ENCODE data around the gene UGT2B28. TPM values are rescaled to one million over a fixed set of nuclear protein-coding genes. Genes with fewer than 3 reads are reported as not detected.

Gene UGT2B28
- total and polyA plus RNA-seq, 2 of the 8 experiments (the other 6 are each of a cell fraction or from before 2014, with no cell fraction given), result not detected

DNA sequence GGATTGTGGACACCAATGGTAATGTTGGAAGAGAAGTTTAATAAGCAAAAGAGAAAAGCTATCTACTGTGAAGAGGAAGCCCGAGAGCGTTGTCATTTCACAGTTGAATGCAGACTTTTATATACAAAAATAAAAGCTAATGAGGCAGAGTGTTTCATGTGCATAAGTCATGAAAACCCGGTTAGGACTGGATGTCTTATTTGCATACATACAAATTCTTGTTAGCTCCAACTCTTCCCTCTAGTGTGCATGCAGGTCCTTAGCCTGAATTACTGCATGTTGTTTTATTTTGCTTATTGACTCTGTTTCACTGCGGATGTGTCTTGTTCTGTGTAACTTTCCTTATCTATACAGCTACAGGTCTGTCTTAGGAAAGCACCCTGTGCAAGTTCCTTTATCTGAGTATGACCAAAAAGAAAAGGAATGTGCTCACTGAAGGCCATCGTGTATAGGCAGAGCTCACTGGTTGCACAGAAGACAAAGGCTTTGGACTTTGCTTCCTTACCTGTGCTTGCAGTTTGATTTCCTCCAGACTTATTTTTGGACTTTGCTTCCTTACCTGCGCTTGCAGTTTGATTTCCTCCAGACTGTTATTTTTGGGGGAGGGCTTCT, 40.6 kb upstream of the UGT2B28 start:
- no peak overlapping the region for H3K27ac ChIP-seq (ENCODE audit: low read depth, low read length)
- H3K4ac ChIP-seq (replicated peaks; ENCODE audit: insufficient read length, low read depth, low read length), result no peak overlapping the region
- no peak overlapping the region for H3K18ac ChIP-seq (ENCODE audit: extremely low read depth, low read length)
- H2BK20ac ChIP-seq (ENCODE audit: low read length), result no peak overlapping the region
- no peak overlapping the region for H3K56ac ChIP-seq (replicated peaks; ENCODE audit: insufficient read length, low read depth, low read length)
- POLR2A ChIA-PET (ENCODE audit: partially characterized antibody), result no interaction called here
- H2AK5ac ChIP-seq (ENCODE audit: low read depth, low read length), result no peak overlapping the region
- no peak overlapping the region for H3K23ac ChIP-seq (ENCODE audit: insufficient read length)
- WGBS, 2 experiments (ENCODE audit: extremely low coverage in 1 of 2, insufficient coverage in 1 of 2, insufficient read length in 1 of 2, insufficient replicate concordance in 2 of 2, low coverage in 1 of 2, low lambda C conversion rate in 2 of 2, missing lambda C conversion rate in 1 of 2), result 89% methylated on average over 6 of the region's 6 CpGs; no CpG with 5 or more reads in 1 of the 2 experiments
- no peak overlapping the region for H2BK12ac ChIP-seq (ENCODE audit: low read depth, low read length)
- H4K20me1 ChIP-seq (replicated peaks in 1 of 2; ENCODE audit: control insufficient read depth in 1 of 2, insufficient read depth in 2 of 2, low read length in 2 of 2), result no peaks in the 10 kb centered on the region
- no peak overlapping the region for H4K5ac ChIP-seq (ENCODE audit: insufficient read length, low read depth, low read length)
- no peaks in the 10 kb centered on the region for H3K23me2 ChIP-seq (ENCODE audit: low read depth, low read length)
- no peak overlapping the region for H2BK5ac ChIP-seq (ENCODE audit: low read depth, low read length)
- no peaks in the 10 kb centered on the region for H3K79me2 ChIP-seq (ENCODE audit: control insufficient read depth in 1 of 2, insufficient read depth in 2 of 2, low read length in 2 of 2)
- H2BK120ac ChIP-seq (replicated peaks; ENCODE audit: low read depth, low read length), result no peak overlapping the region
- FAIRE-seq, result no peak
- H3K27me3 ChIP-seq (replicated peaks in 1 of 4; ENCODE audit: control insufficient read depth in 3 of 4, extremely low read depth in 1 of 4, insufficient read depth in 3 of 4, low read length in 3 of 4), result no peaks in the 10 kb centered on the region
- no peak overlapping the region for H2AFZ ChIP-seq (ENCODE audit: low read length)
- H3K9ac ChIP-seq (replicated peaks in 1 of 4; ENCODE audit: extremely low read depth in 1 of 4, low read depth in 3 of 4, low read length in 3 of 4), result no peak overlapping the region
- no peak overlapping the region for H3K14ac ChIP-seq (ENCODE audit: insufficient read length)
- H3K36me3 ChIP-seq (ENCODE audit: control insufficient read depth in 2 of 4, insufficient read depth in 4 of 4, low read length in 3 of 4), result no peaks in the 10 kb centered on the region
- H3K79me1 ChIP-seq (ENCODE audit: low read depth, low read length), result no peaks in the 10 kb centered on the region
- CTCF ChIA-PET (ENCODE audit: partially characterized antibody), result interaction anchor here (0.7 kb wide), 1 partner anchor 23 kb away, joined by 3 read pairs; no protein-coding TSS in a partner anchor
- H3K4me1 ChIP-seq (replicated peaks in 1 of 4; ENCODE audit: control insufficient read depth in 3 of 4, insufficient read depth in 4 of 4, low read length in 3 of 4), result no peaks in the 10 kb centered on the region
- H2BK15ac ChIP-seq (ENCODE audit: low read length), result no peak overlapping the region
- DNase-seq (ENCODE audit: low read depth in 1 of 2, low spot score in 2 of 2), result no peak
- no peaks in the 10 kb centered on the region for H3K9me3 ChIP-seq (ENCODE audit: insufficient read depth in 2 of 2, low read depth in 1 of 2, low read length in 1 of 2)
- H3K4me2 ChIP-seq (ENCODE audit: insufficient read depth in 1 of 2, low read depth in 2 of 2, low read length in 2 of 2), result no peak overlapping the region
- no peak overlapping the region for H3K4me3 ChIP-seq (ENCODE audit: extremely low read depth in 1 of 4, insufficient read depth in 2 of 4, low read depth in 3 of 4, low read length in 4 of 4)
- no peak overlapping the region for H4K91ac ChIP-seq (replicated peaks; ENCODE audit: insufficient read length, low read length)
- H4K8ac ChIP-seq (ENCODE audit: extremely low read depth, insufficient read depth, low read length), result no peak overlapping the region
- no peak for TF ChIP-seq CTBP2 (IDR thresholded peaks at IDR 0.05; ENCODE audit: borderline replicate concordance, insufficient read depth, insufficient read length, low read length)
- no peak for TF ChIP-seq KDM5A (IDR thresholded peaks at IDR 0.05; ENCODE audit: low read length)
- no peak for TF ChIP-seq NANOG (IDR thresholded peaks at IDR 0.05; ENCODE audit: insufficient read depth, low read depth, low read length, poor library complexity, severe bottlenecking)
- TF ChIP-seq GTF2F1 (IDR thresholded peaks at IDR 0.05; ENCODE audit: borderline replicate concordance, low read depth, low read length), result no peak
- no peak for TF ChIP-seq CHD2 (IDR thresholded peaks at IDR 0.05; ENCODE audit: low read length)
- TF ChIP-seq EZH2 (IDR thresholded peaks at IDR 0.05; ENCODE audit: low read depth, low read length, severe bottlenecking), result no peak
- no peak for TF ChIP-seq RAD21 (IDR thresholded peaks at IDR 0.05 in 1 of 2, conservative IDR thresholded peaks at IDR 0.05 in 1 of 2; ENCODE audit: low read depth in 2 of 2, low read length in 2 of 2)
- no peak for TF ChIP-seq CHD1 (IDR thresholded peaks at IDR 0.05; ENCODE audit: low read depth, low read length)
- TF ChIP-seq CTCF (IDR thresholded peaks at IDR 0.05; ENCODE audit: control extremely low read depth in 1 of 3, insufficient read depth in 1 of 3, low read depth in 1 of 3, low read length in 3 of 3), result no peak
